OCI-LY1 (cell line): Measurements from ENCODE around the gene EZH2.

ENCODE experiments used
- EZH2 ChIP-seq: fragments of 200-600 bp; sonication (generic), shearing (Covaris generic); IDR thresholded peaks from 2 replicates; pipeline ENCODE4 v1.8.0; 2017; ENCODE audit warnings: borderline replicate concordance, mixed run types, mild to moderate bottlenecking, antibody characterized with exemption, low read length, moderate library complexity, mixed read lengths
- TF ChIP-seq, protein P1 (sequence below): fragments of 200-600 bp; sonication (generic), shearing (Covaris generic); IDR thresholded peaks from 2 replicates; pipeline ENCODE4 v1.5.1; 2017; ENCODE audit warnings: mild to moderate bottlenecking, antibody characterized with exemption, low read length, moderate library complexity, mixed read lengths

DNA sequence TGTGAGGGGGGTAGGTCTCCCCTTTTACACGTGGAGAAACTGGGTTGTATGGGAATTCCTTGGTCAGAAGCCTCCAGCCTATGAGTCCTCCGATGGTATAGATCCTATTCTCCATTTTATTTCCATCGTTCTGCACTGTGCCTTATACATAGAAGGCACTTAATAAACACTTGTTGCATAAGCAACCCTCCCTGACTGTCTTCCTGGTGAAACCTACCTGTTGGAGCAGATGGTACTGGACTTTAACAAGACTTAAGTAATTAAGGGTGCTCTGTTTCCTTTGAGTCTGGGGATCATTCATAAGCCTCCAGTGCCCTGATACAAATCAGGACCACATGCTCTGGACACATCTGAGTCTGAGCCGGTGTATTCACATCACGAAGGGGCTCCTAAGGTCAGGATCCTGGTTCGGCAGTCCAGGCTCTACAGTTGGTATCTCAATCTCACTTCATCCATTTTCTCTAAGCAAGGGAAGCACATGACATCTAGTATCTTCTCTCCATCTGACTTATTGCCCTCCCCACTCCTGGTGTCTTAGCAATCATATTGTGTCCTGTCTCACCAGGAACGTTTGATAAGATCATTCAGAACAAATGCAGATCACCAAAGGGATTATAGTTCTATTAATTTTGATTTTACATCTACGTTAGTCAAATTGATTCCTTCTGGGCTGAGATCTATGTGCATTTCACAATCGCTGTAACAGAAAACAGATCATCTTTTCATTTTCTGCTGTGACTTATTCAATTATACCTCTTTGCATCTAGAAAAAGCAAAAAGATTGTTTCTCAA, 22.8 kb upstream of the EZH2 start:
- TF ChIP-seq, protein P1, sequence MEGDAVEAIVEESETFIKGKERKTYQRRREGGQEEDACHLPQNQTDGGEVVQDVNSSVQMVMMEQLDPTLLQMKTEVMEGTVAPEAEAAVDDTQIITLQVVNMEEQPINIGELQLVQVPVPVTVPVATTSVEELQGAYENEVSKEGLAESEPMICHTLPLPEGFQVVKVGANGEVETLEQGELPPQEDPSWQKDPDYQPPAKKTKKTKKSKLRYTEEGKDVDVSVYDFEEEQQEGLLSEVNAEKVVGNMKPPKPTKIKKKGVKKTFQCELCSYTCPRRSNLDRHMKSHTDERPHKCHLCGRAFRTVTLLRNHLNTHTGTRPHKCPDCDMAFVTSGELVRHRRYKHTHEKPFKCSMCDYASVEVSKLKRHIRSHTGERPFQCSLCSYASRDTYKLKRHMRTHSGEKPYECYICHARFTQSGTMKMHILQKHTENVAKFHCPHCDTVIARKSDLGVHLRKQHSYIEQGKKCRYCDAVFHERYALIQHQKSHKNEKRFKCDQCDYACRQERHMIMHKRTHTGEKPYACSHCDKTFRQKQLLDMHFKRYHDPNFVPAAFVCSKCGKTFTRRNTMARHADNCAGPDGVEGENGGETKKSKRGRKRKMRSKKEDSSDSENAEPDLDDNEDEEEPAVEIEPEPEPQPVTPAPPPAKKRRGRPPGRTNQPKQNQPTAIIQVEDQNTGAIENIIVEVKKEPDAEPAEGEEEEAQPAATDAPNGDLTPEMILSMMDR: no peak
- TF ChIP-seq EZH2: no peak
